ENCODE results near the gene LYL1. TPM values are rescaled to one million over a fixed set of nuclear protein-coding genes. Genes with fewer than 3 reads are reported as not detected.

The LYL1 gene
- polyA plus RNA-seq, 3 donors, result 3.2 to 5.5 (median 3.5) TPM

- no peak for DNase-seq (ENCODE audit: low read depth in 3 of 3, low spot score in 2 of 3)
Observed at GRCh38 chr19:13060233-13060963, 42.3 kb downstream of the LYL1 start.

GRCh38 chr19:13058951-13059660 is 43.6 kb downstream of the LYL1 start:
- DNase-seq (ENCODE audit: low read depth in 3 of 3, low spot score in 2 of 3), result no peak

- no peak for DNase-seq (ENCODE audit: low read depth in 3 of 3, low spot score in 2 of 3)
Observed at GRCh38 chr19:13057744-13058143, 44.9 kb downstream of the LYL1 start.

GRCh38 chr19:13057147-13057572 is 45.5 kb downstream of the LYL1 start:
- no peak for DNase-seq (ENCODE audit: low read depth in 3 of 3, low spot score in 2 of 3)

GRCh38 chr19:13056052-13056660 is 46.5 kb downstream of the LYL1 start:
- no peak for DNase-seq (ENCODE audit: low read depth in 3 of 3, low spot score in 2 of 3)

GRCh38 chr19:13055213-13056051 is 47.2 kb downstream of the LYL1 start:
- peak in 1 of 3 donors; percentile 57 for DNase-seq (ENCODE audit: low read depth in 3 of 3, low spot score in 2 of 3)

GRCh38 chr19:13054626-13055212 is 47.9 kb downstream of the LYL1 start:
- no peak for DNase-seq (ENCODE audit: low read depth in 3 of 3, low spot score in 2 of 3)

- DNase-seq (ENCODE audit: low read depth in 3 of 3, low spot score in 2 of 3), result peak in 2 of 3 donors; percentile 63 to 84
Observed at GRCh38 chr19:13053761-13054625, 48.7 kb downstream of the LYL1 start.

- DNase-seq (ENCODE audit: low read depth in 3 of 3, low spot score in 2 of 3), result no peak
Observed at GRCh38 chr19:13053238-13053637, 49.4 kb downstream of the LYL1 start.

- no peak for DNase-seq (ENCODE audit: low read depth in 3 of 3, low spot score in 2 of 3)
Observed at GRCh38 chr19:13052447-13053175, 50.0 kb downstream of the LYL1 start.

GRCh38 chr19:13051557-13052165 is 51.0 kb downstream of the LYL1 start:
- DNase-seq (ENCODE audit: low read depth in 3 of 3, low spot score in 2 of 3), result peak in 2 of 3 donors; percentile 60 to 68

- DNase-seq (ENCODE audit: low read depth in 3 of 3, low spot score in 2 of 3), result no peak
Observed at GRCh38 chr19:13050274-13050673, 52.4 kb downstream of the LYL1 start.

Other genes with a start within 250 kb of the LYL1 start
- 10 to 100 TPM; 10.1 to 15.0 (median 11.6) TPM for gene DNASE2, start 221.4 kb downstream of the LYL1 start, polyA plus RNA-seq (ENCODE audit: insufficient read length in 3 of 3)
- under 1 TPM; 0.39 to 0.44 (median 0.40) TPM for gene KLF1, start 215.7 kb downstream of the LYL1 start, polyA plus RNA-seq (ENCODE audit: insufficient read length in 3 of 3)
- gene GCDH, start 211.7 kb downstream of the LYL1 start, polyA plus RNA-seq (ENCODE audit: insufficient read length in 3 of 3), result 10 to 100 TPM; 24.0 to 30.4 (median 27.6) TPM
- gene SYCE2, start 183.6 kb downstream of the LYL1 start, polyA plus RNA-seq (ENCODE audit: insufficient read length in 3 of 3), result 1 to 10 TPM; 1.7 to 3.6 (median 2.7) TPM
- 10 to 100 TPM; 42.7 to 49.7 (median 42.7) TPM for gene FARSA, start 169.1 kb downstream of the LYL1 start, polyA plus RNA-seq (ENCODE audit: insufficient read length in 3 of 3)
- gene CALR, start 164.2 kb downstream of the LYL1 start, polyA plus RNA-seq (ENCODE audit: insufficient read length in 3 of 3), result 1,000 to 10,000 TPM in 1 of 3 donors, 100 to 1,000 TPM in 2; 833 to 1,059 (median 960) TPM
- gene RAD23A, start 157.0 kb downstream of the LYL1 start, polyA plus RNA-seq (ENCODE audit: insufficient read length in 3 of 3), result 10 to 100 TPM; 59.3 to 69.3 (median 61.7) TPM
- gene GADD45GIP1, start 145.6 kb downstream of the LYL1 start, polyA plus RNA-seq (ENCODE audit: insufficient read length in 3 of 3), result 10 to 100 TPM; 28.0 to 33.3 (median 30.6) TPM
- gene DAND5, start 133.3 kb downstream of the LYL1 start, polyA plus RNA-seq (ENCODE audit: insufficient read length in 3 of 3), result under 1 TPM in 2 of 3 donors, not detected in 1; 0.11 to 0.15 TPM
- 10 to 100 TPM; 13.3 to 15.0 (median 14.2) TPM for gene NFIX, start 107.4 kb downstream of the LYL1 start, polyA plus RNA-seq (ENCODE audit: insufficient read length in 3 of 3)
- gene TRMT1, start 13.9 kb upstream of the LYL1 start, polyA plus RNA-seq (ENCODE audit: insufficient read length in 3 of 3), result 10 to 100 TPM; 30.8 to 34.5 (median 32.0) TPM
- gene NACC1, start 15.4 kb upstream of the LYL1 start, polyA plus RNA-seq (ENCODE audit: insufficient read length in 3 of 3), result 10 to 100 TPM; 18.3 to 23.9 (median 21.2) TPM
- gene STX10, start 47.5 kb upstream of the LYL1 start, polyA plus RNA-seq (ENCODE audit: insufficient read length in 3 of 3), result 10 to 100 TPM; 53.4 to 61.6 (median 59.8) TPM
- 100 to 1,000 TPM in 1 of 3 donors, 10 to 100 TPM in 2; 77.9 to 128 (median 96.6) TPM for gene IER2, start 47.6 kb upstream of the LYL1 start, polyA plus RNA-seq (ENCODE audit: insufficient read length in 3 of 3)

Measured in right renal cortex interstitium (tissue), 3 donors.